ENCODE data around the gene NKX1-1. TPM values are rescaled to one million over a fixed set of nuclear protein-coding genes. Genes with fewer than 3 reads are reported as not detected.
A peak's percentile ranks its signal among the peaks of the same experiment; 100 is the strongest.

Gene NKX1-1
- total RNA-seq, 1 donor = not detected

- no peaks in the 10 kb centered on the region for H3K36me3 ChIP-seq (ENCODE audit: insufficient read depth, low read length)
- no peaks in the 10 kb centered on the region for H3K4me1 ChIP-seq (ENCODE audit: insufficient read depth, low read length)
- H4K20me1 ChIP-seq (ENCODE audit: insufficient read depth, low read length) = peaks cover 4% of the 10 kb centered on the region
- DNase-seq (ENCODE audit: insufficient read length, low spot score, missing footprints) = peak; percentile 71
- TF ChIP-seq CTCF (IDR thresholded peaks at IDR 0.05; ENCODE audit: extremely low read depth, low read depth, low read length) = no peak
- no peak overlapping the region for H2AFZ ChIP-seq (ENCODE audit: low read length)
- H3K4me2 ChIP-seq (ENCODE audit: insufficient read depth, low read length) = no peak overlapping the region
- H3K27me3 ChIP-seq (ENCODE audit: insufficient read depth, low read length) = peaks cover 31% of the 10 kb centered on the region
- no peak overlapping the region for H3K27ac ChIP-seq (ENCODE audit: low read depth, low read length)
- no peaks in the 10 kb centered on the region for H3K9me3 ChIP-seq (ENCODE audit: low read depth, low read length)
- H3K79me2 ChIP-seq (ENCODE audit: insufficient read depth, low read length) = no peaks in the 10 kb centered on the region
- no peak overlapping the region for H3K4me3 ChIP-seq (ENCODE audit: insufficient read depth, low read length)
Measured at GRCh38 chr4:1413687-1414479, 7.6 kb upstream of the NKX1-1 start.

DNA sequence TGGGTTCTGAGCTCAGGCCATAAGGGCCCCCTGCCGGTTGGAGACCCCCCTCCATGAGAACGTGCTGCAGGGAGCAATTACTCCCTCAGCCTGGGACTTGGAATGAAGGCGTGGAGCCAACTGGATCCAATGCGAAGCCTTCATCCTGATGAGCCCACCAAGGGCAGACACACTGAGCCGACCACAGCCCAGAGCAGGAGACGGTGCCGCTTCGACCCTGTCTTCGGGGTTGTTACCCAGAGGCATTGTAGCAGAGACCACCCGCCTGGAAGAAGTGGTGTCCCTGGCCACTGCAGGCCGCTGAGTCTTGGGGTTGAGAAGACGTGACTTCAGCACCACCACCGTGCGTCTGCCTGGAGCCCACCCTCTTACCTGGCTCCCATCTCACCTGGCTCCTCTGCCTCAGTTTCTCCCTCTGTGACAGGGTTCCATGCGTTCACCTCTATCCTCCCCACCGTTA lies 7.0 kb upstream of the NKX1-1 start:
- Histone ChIP-seq H3K4me2 (ENCODE audit: insufficient read depth, low read length) (no peak overlapping the region), H3K27me3 (ENCODE audit: insufficient read depth, low read length) (peaks cover 38% of the 10 kb centered on the region), H3K27ac (ENCODE audit: low read depth, low read length) (no peak overlapping the region), H3K79me2 (ENCODE audit: insufficient read depth, low read length) (no peaks in the 10 kb centered on the region), H3K36me3 (ENCODE audit: insufficient read depth, low read length) (no peaks in the 10 kb centered on the region), H3K4me3 (ENCODE audit: insufficient read depth, low read length) (no peak overlapping the region), H3K4me1 (ENCODE audit: insufficient read depth, low read length) (no peaks in the 10 kb centered on the region), H3K9me3 (ENCODE audit: low read depth, low read length) (no peaks in the 10 kb centered on the region), H4K20me1 (ENCODE audit: insufficient read depth, low read length) (peaks cover 4% of the 10 kb centered on the region), H2AFZ (ENCODE audit: low read length) (no peak overlapping the region)
- DNase-seq (ENCODE audit: insufficient read length, low spot score, missing footprints) = peak; percentile 90
- TF ChIP-seq CTCF (IDR thresholded peaks at IDR 0.05; ENCODE audit: extremely low read depth, low read depth, low read length) = no peak

DNA sequence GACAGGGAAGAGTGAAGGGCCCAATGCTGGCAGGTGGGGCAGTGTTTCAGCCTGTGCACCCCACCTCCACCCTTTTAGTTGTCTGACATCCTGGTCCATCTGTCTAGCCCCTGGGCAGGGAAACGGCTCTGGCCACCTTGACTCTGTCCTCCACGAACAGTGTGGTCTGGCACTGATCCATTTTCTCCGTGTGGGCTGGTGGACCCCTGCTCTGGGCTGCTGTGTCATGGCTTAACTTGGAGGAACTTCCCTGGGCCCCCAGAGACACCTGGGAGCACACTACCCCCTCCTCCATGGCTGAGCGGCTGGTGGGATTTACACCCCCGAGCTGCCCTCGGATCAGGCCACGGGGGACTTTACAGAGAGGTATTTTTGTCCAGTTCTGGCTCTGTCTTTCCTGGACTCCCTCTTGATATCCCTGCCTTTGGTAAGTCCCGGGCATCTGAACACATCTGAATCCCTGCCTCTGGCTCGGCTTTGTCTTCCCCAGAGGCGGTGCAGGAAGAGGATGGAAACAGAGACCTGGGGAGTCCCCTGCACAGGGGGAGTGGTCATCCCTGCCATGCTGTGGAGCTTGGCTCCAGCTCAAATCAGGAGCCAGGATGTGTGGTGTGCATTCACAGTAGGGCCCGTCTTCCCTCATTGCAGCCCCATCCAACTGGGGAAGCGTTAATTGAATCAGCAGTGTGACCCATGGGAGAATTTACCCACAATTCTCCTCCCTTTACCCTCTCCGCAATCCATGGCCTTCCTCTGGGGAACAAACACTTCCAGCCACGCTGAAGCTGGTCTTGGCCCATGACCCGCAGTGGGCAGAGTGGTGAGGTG lies 6.3 kb upstream of the NKX1-1 start:
- H3K4me1 ChIP-seq (ENCODE audit: insufficient read depth, low read length) = no peaks in the 10 kb centered on the region
- no peaks in the 10 kb centered on the region for H3K36me3 ChIP-seq (ENCODE audit: insufficient read depth, low read length)
- H3K9me3 ChIP-seq (ENCODE audit: low read depth, low read length) = no peaks in the 10 kb centered on the region
- H3K79me2 ChIP-seq (ENCODE audit: insufficient read depth, low read length) = no peaks in the 10 kb centered on the region
- TF ChIP-seq CTCF (IDR thresholded peaks at IDR 0.05; ENCODE audit: extremely low read depth, low read depth, low read length) = no peak
- H3K27me3 ChIP-seq (ENCODE audit: insufficient read depth, low read length) = peaks cover 42% of the 10 kb centered on the region
- no peak overlapping the region for H3K4me3 ChIP-seq (ENCODE audit: insufficient read depth, low read length)
- no peak overlapping the region for H2AFZ ChIP-seq (ENCODE audit: low read length)
- H3K4me2 ChIP-seq (ENCODE audit: insufficient read depth, low read length) = no peak overlapping the region
- peaks cover 4% of the 10 kb centered on the region for H4K20me1 ChIP-seq (ENCODE audit: insufficient read depth, low read length)
- DNase-seq (ENCODE audit: insufficient read length, low spot score, missing footprints) = peak; percentile 84
- H3K27ac ChIP-seq (ENCODE audit: low read depth, low read length) = no peak overlapping the region
